H1 (cell line): Measurements from ENCODE around the gene TTBK1. TPM values are rescaled to one million over a fixed set of nuclear protein-coding genes. Genes with fewer than 3 reads are reported as not detected.

Experiments used
- CTCF ChIA-PET: fragments of 300-600 bp; sonication (Branson Sonifier 250); formaldehyde crosslinking; loops from one replicate; lab custom pipeline; 2021; ENCODE audit not compliant: partially characterized antibody; lab: Charles Lee
- POLR2A ChIA-PET: fragments of 300-600 bp; sonication (Branson Sonifier 250); formaldehyde crosslinking; loops from one replicate; lab custom pipeline; 2021; ENCODE audit warnings: inconsistent platforms; ENCODE audit not compliant: partially characterized antibody; lab: Charles Lee
- DNase-seq, 2 experiments: peaks; one replicate each; pipeline versions ENCODE4 v3.0.0 to v3.0.0-alpha.2; 2010 to 2022; ENCODE audit warnings: low spot score in 2 of 2, low read depth in 1 of 2, mixed read lengths in 1 of 2
- FAIRE-seq: peaks from 2 replicates; lab custom pipeline; 2011; peaks lifted over from hg19 to GRCh38; lab: Jason Lieb, UNC
- H2AFZ ChIP-seq: 2 replicates; pipeline ENCODE4 v1.8.1; 2012; ENCODE audit warnings: low read length, inconsistent platforms
- H2AK5ac ChIP-seq: 2 replicates; pipeline ENCODE4 v1.6.1; 2013; ENCODE audit warnings: low read depth, low read length
- H2BK120ac ChIP-seq: replicated peaks from 2 replicates; pipeline ENCODE3; 2013; ENCODE audit warnings: low read depth, low read length, inconsistent platforms
- H2BK12ac ChIP-seq: 2 replicates; pipeline ENCODE4 v1.6.1; 2013; ENCODE audit warnings: low read depth, low read length
- H2BK15ac ChIP-seq: 2 replicates; pipeline ENCODE4 v1.6.1; 2013; ENCODE audit warnings: low read length
- H2BK20ac ChIP-seq: 2 replicates; pipeline ENCODE4 v1.6.1; 2013; ENCODE audit warnings: low read length
- H2BK5ac ChIP-seq: 2 replicates; pipeline ENCODE4 v1.6.1; 2013; ENCODE audit warnings: low read depth, low read length
- H3K14ac ChIP-seq: 2 replicates; pipeline ENCODE4 v1.6.1; 2013; ENCODE audit warnings: inconsistent platforms; ENCODE audit not compliant: insufficient read length
- H3K18ac ChIP-seq: 2 replicates; pipeline ENCODE4 v1.6.1; 2013; ENCODE audit warnings: low read length; ENCODE audit errors: extremely low read depth
- H3K23ac ChIP-seq: 2 replicates; pipeline ENCODE4 v1.6.1; 2013; ENCODE audit warnings: inconsistent platforms; ENCODE audit not compliant: insufficient read length
- H3K23me2 ChIP-seq: 2 replicates; pipeline ENCODE4 v1.6.1; 2013; ENCODE audit warnings: low read depth, low read length
- H3K27ac ChIP-seq: 2 replicates; pipeline ENCODE4 v1.6.1; 2011; ENCODE audit warnings: low read depth, low read length, inconsistent platforms
- H3K27me3 ChIP-seq, 4 experiments: replicated peaks in 1 of 4; 1 replicate in 1 of 4; 2 replicates in 3 of 4; pipeline versions ENCODE4 v1.6.1 to v1.8.1; 2011 to 2013; ENCODE audit warnings: low read length in 3 of 4, mild to moderate bottlenecking in 3 of 4, inconsistent platforms in 2 of 4, mixed read lengths in 2 of 4, moderate library complexity in 1 of 4; ENCODE audit not compliant: control insufficient read depth in 3 of 4, insufficient read depth in 3 of 4; ENCODE audit errors: extremely low read depth in 1 of 4
- H3K36me3 ChIP-seq, 4 experiments: 2 replicates each; pipeline versions ENCODE4 v1.6.1 to v1.8.1; 2011 to 2013; ENCODE audit warnings: mild to moderate bottlenecking in 4 of 4, low read length in 3 of 4, moderate library complexity in 2 of 4, control low read depth in 1 of 4, inconsistent platforms in 1 of 4; ENCODE audit not compliant: insufficient read depth in 4 of 4, control insufficient read depth in 2 of 4
- H3K4ac ChIP-seq: replicated peaks from 2 replicates; pipeline ENCODE3; 2013; ENCODE audit warnings: low read length, low read depth, mixed read lengths, inconsistent platforms; ENCODE audit not compliant: insufficient read length
- H3K4me1 ChIP-seq, 4 experiments: replicated peaks in 1 of 4; 1 replicate in 1 of 4; 2 replicates in 3 of 4; pipeline versions ENCODE4 v1.6.1 to v1.8.1; 2011 to 2013; ENCODE audit warnings: low read length in 3 of 4, inconsistent platforms in 2 of 4, mixed read lengths in 1 of 4; ENCODE audit not compliant: insufficient read depth in 4 of 4, control insufficient read depth in 3 of 4
- H3K4me2 ChIP-seq, 2 experiments: 2 replicates each; pipeline versions ENCODE4 v1.6.1 to v1.8.1; 2011 to 2013; ENCODE audit warnings: low read depth in 2 of 2, low read length in 2 of 2, control low read depth in 1 of 2, inconsistent platforms in 1 of 2, mild to moderate bottlenecking in 1 of 2; ENCODE audit not compliant: insufficient read depth in 1 of 2
- H3K4me3 ChIP-seq, 4 experiments: fragments of 200-600, 300-600 bp in 1 of 4; sonication (generic), shearing (Covaris generic), sonication (Bioruptor Twin) in 1 of 4; 2 replicates each; pipeline versions ENCODE4 v1.5.1 to v1.8.1; 2011 to 2016; ENCODE audit warnings: low read length in 4 of 4, low read depth in 3 of 4, control low read depth in 2 of 4, inconsistent platforms in 2 of 4, mild to moderate bottlenecking in 2 of 4, mixed read lengths in 1 of 4, moderate library complexity in 1 of 4; ENCODE audit not compliant: insufficient read depth in 2 of 4; ENCODE audit errors: extremely low read depth in 1 of 4
- H3K56ac ChIP-seq: replicated peaks from 2 replicates; pipeline ENCODE3; 2013; ENCODE audit warnings: low read depth, mild to moderate bottlenecking, mixed read lengths, low read length, inconsistent platforms; ENCODE audit not compliant: insufficient read length
- H3K79me1 ChIP-seq: 2 replicates; pipeline ENCODE4 v1.6.1; 2013; ENCODE audit warnings: low read depth, low read length, control low read depth
- H3K79me2 ChIP-seq, 2 experiments: 2 replicates each; pipeline versions ENCODE4 v1.6.1 to v1.8.1; 2012 to 2013; ENCODE audit warnings: low read length in 2 of 2, mild to moderate bottlenecking in 2 of 2, inconsistent platforms in 1 of 2; ENCODE audit not compliant: insufficient read depth in 2 of 2, control insufficient read depth in 1 of 2
- H3K9ac ChIP-seq, 4 experiments: replicated peaks in 1 of 4; 1 replicate in 1 of 4; 2 replicates in 3 of 4; pipeline versions ENCODE4 v1.6.1 to v1.8.1; 2011 to 2013; ENCODE audit warnings: low read depth in 3 of 4, low read length in 3 of 4, control low read depth in 2 of 4, mild to moderate bottlenecking in 2 of 4, moderate library complexity in 2 of 4, inconsistent platforms in 1 of 4; ENCODE audit errors: extremely low read depth in 1 of 4
- H3K9me3 ChIP-seq, 2 experiments: 2 replicates each; pipeline versions ENCODE4 v1.6.1 to v1.8.1; 2012 to 2013; ENCODE audit warnings: mild to moderate bottlenecking in 2 of 2, moderate library complexity in 2 of 2, control low read depth in 1 of 2, inconsistent platforms in 1 of 2, low read depth in 1 of 2, low read length in 1 of 2, mixed read lengths in 1 of 2; ENCODE audit not compliant: insufficient read depth in 2 of 2
- H4K20me1 ChIP-seq, 2 experiments: replicated peaks in 1 of 2; 2 replicates each; pipeline versions ENCODE3 to v1.8.1; 2011 to 2013; ENCODE audit warnings: inconsistent platforms in 2 of 2, low read length in 2 of 2, mild to moderate bottlenecking in 1 of 2; ENCODE audit not compliant: insufficient read depth in 2 of 2, control insufficient read depth in 1 of 2
- H4K5ac ChIP-seq: 2 replicates; pipeline ENCODE4 v1.6.1; 2013; ENCODE audit warnings: low read length, low read depth, mixed read lengths, inconsistent platforms; ENCODE audit not compliant: insufficient read length
- H4K8ac ChIP-seq: 2 replicates; pipeline ENCODE4 v1.8.0; 2013; ENCODE audit warnings: mild to moderate bottlenecking, moderate library complexity, low read length, inconsistent platforms; ENCODE audit not compliant: insufficient read depth; ENCODE audit errors: extremely low read depth
- H4K91ac ChIP-seq: replicated peaks from 2 replicates; pipeline ENCODE3; 2013; ENCODE audit warnings: low read length, mixed read lengths, inconsistent platforms; ENCODE audit not compliant: insufficient read length
- ASH2L ChIP-seq: fragments of 200-600, 300-600 bp; sonication (generic); IDR thresholded peaks from one replicate; pipeline ENCODE4 v1.7.1; 2017; ENCODE audit warnings: low read length
- BACH1 ChIP-seq: IDR thresholded peaks from 2 replicates; pipeline ENCODE4 v1.6.1; 2012; ENCODE audit warnings: low read length, improper control_type of control experiment
- CTBP2 ChIP-seq: IDR thresholded peaks from 2 replicates; pipeline ENCODE4 v1.7.0; 2011; ENCODE audit warnings: borderline replicate concordance, mild to moderate bottlenecking, moderate library complexity, mixed read lengths, low read length; ENCODE audit not compliant: insufficient read depth, insufficient read length
- EZH2 ChIP-seq: fragments of 200-600 bp; sonication (generic); IDR thresholded peaks from 2 replicates; pipeline ENCODE4 v1.7.1; 2012; ENCODE audit warnings: low read depth, mild to moderate bottlenecking, moderate library complexity, low read length, inconsistent platforms; ENCODE audit not compliant: severe bottlenecking
- HDAC2 ChIP-seq, 2 experiments: fragments of 300-600 bp in 1 of 2; sonication (generic) in 1 of 2; IDR thresholded peaks; 2 replicates each; pipeline ENCODE4 v1.6.1; 2011 to 2012; ENCODE audit warnings: low read depth in 2 of 2, low read length in 2 of 2, mild to moderate bottlenecking in 2 of 2, moderate library complexity in 2 of 2, borderline replicate concordance in 1 of 2, inconsistent platforms in 1 of 2
- NANOG ChIP-seq: IDR thresholded peaks from 2 replicates; pipeline ENCODE4 v1.6.1; 2011; ENCODE audit warnings: low read length, low read depth, mild to moderate bottlenecking, inconsistent platforms; ENCODE audit not compliant: insufficient read depth, poor library complexity, severe bottlenecking
- PHF8 ChIP-seq: fragments of 200-600 bp; sonication (generic); conservative IDR thresholded peaks from 2 replicates; pipeline ENCODE4 v1.7.1; 2012; ENCODE audit warnings: low read depth, mild to moderate bottlenecking, inconsistent platforms, low read length, moderate library complexity
- POLR2A ChIP-seq, 2 experiments: IDR thresholded peaks; 1 replicate in 1 of 2; 2 replicates in 1 of 2; pipeline ENCODE4 v1.6.1; 2011; ENCODE audit warnings: low read depth in 2 of 2, low read length in 2 of 2, mild to moderate bottlenecking in 2 of 2; ENCODE audit errors: control extremely low read depth in 1 of 2
- SIX5 ChIP-seq: IDR thresholded peaks from 2 replicates; pipeline ENCODE4 v1.6.1; 2011; ENCODE audit warnings: mild to moderate bottlenecking, low read depth, low read length
- SP1 ChIP-seq: IDR thresholded peaks from 2 replicates; pipeline ENCODE4 v1.6.1; 2011; ENCODE audit warnings: low read depth, low read length
- WGBS, 2 experiments: shearing (Covaris generic) in 1 of 2; methylation state at CpG; one replicate each; pipeline versions ENCODE4 v1.1.6 to v1.1.7; 2013 to 2015; ENCODE audit warnings: low lambda C conversion rate in 2 of 2, mixed read lengths in 2 of 2, inconsistent platforms in 1 of 2, low coverage in 1 of 2, missing lambda C conversion rate in 1 of 2; ENCODE audit not compliant: insufficient replicate concordance in 2 of 2, insufficient coverage in 1 of 2, insufficient read length in 1 of 2; ENCODE audit errors: extremely low coverage in 1 of 2, missing lambda C conversion rate in 1 of 2; 5-methylcytosine and 5-hydroxymethylcytosine counted together
- polyA plus RNA-seq, 7 experiments: library from polyadenylated mRNA; depleted of rRNA in 3 of 7; stranded (reverse) in 5 of 7; unstranded in 2 of 7; fragments of >200 nt in 5 of 7; fragments of 200-250 nt in 2 of 7; gene quantifications; 1 replicate in 5 of 7; 2 replicates in 1 of 7; 4 replicates in 1 of 7; pipeline versions ENCODE4 v1.2.1 to v1.2.3, GENCODE V29; 2011 to 2013; ENCODE audit warnings: missing spikeins in 2 of 7, mixed read lengths in 2 of 7
- total RNA-seq: library from RNA; stranded (reverse); fragmentation: NEBNext Ultra II Directional; extraction: Animal tissue kit (Norgen Biotek cat#: 25700); gene quantifications from 2 replicates; pipeline ENCODE4 v1.2.1, GENCODE V29; 2021

Gene TTBK1
- total and polyA plus RNA-seq, 2 of the 8 experiments (the other 6 are each of a cell fraction or from before 2014, with no cell fraction given): 0.53 to 1.6 TPM

- H2AFZ ChIP-seq: 0 out of 2 replicates have a peak overlapping the region, but pooled peaks have one; percentile 49
- no peak overlapping the region for H3K56ac ChIP-seq
- TF ChIP-seq BACH1: peak; percentile 81; the same call in 1 of the 2 replicates
- no peak for TF ChIP-seq SP1
- TF ChIP-seq NANOG: no peak
- TF ChIP-seq CTBP2: no peak
- TF ChIP-seq PHF8: no peak
- no peak for TF ChIP-seq SIX5
- TF ChIP-seq POLR2A (IDR thresholded peaks at IDR 0.05; ENCODE audit: control extremely low read depth in 1 of 2, low read depth in 2 of 2, low read length in 2 of 2): no peak
- peak; percentile 75 to 85; a peak in 2 of 4 replicates for TF ChIP-seq HDAC2 (IDR thresholded peaks at IDR 0.05; ENCODE audit: borderline replicate concordance in 1 of 2, low read depth in 2 of 2, low read length in 2 of 2)
- peak; percentile 49 for TF ChIP-seq ASH2L
- peak; percentile 59 for TF ChIP-seq EZH2
- H3K4me2 ChIP-seq: peak overlapping the region; percentile 71 to 88
- no peak for FAIRE-seq
- H3K23me2 ChIP-seq: peaks cover 11% of the 10 kb centered on the region
- ChIA-PET POLR2A (interaction anchor here (0.7 to 2.1 kb wide), 9 partner anchors 11 to 101 kb away, joined by 3 to 7 read pairs (median 3); partner anchors contain the start of gene DNPH1), CTCF (interaction anchor here (0.8 to 3.2 kb wide), 8 partner anchors 11 to 59 kb away, joined by 3 to 16 read pairs (median 3); partner anchors contain the start of gene DNPH1)
- no peaks in the 10 kb centered on the region for H4K20me1 ChIP-seq
- no peak overlapping the region; a peak in 2 of 7 replicates for H3K9ac ChIP-seq
- H2BK5ac ChIP-seq: no peak overlapping the region
- H4K91ac ChIP-seq: peak overlapping the region; percentile 29
- 12% methylated on average over 48 of the region's 64 CpGs; no CpG with 5 or more reads in 1 of the 2 experiments for WGBS, 2 experiments
- peaks cover 12 to 39% (median 29%) of the 10 kb centered on the region in 4 experiments for H3K27me3 ChIP-seq
- no peaks in the 10 kb centered on the region for H3K79me1 ChIP-seq
- H3K79me2 ChIP-seq: no peaks in the 10 kb centered on the region
- H3K36me3 ChIP-seq: no peaks in the 10 kb centered on the region
- no peaks in the 10 kb centered on the region for H3K9me3 ChIP-seq
- peak overlapping the region; percentile 45; the same call in 1 of the 2 replicates for H4K8ac ChIP-seq
- no peak overlapping the region for H2AK5ac ChIP-seq
- no peak overlapping the region for H3K27ac ChIP-seq
- no peak overlapping the region for H3K4ac ChIP-seq
- peaks cover 4 to 29% (median 21%) of the 10 kb centered on the region in 4 experiments for H3K4me1 ChIP-seq
- no peak overlapping the region for H3K23ac ChIP-seq
- H2BK120ac ChIP-seq: no peak overlapping the region
- H2BK20ac ChIP-seq: 0 out of 2 replicates have a peak overlapping the region, but pooled peaks have one; percentile 80
- H2BK15ac ChIP-seq: no peak overlapping the region
- no peak overlapping the region for H3K14ac ChIP-seq
- no peak for DNase-seq
- no peak overlapping the region; the same call in 1 of the 2 replicates for H2BK12ac ChIP-seq
- H3K18ac ChIP-seq: no peak overlapping the region; the same call in 1 of the 2 replicates
- no peak overlapping the region for H4K5ac ChIP-seq
- H3K4me3 ChIP-seq: peak overlapping the region; percentile 28 to 66 (median 46)
Measured at GRCh38 chr6:43275801-43276576, 32.7 kb downstream of the TTBK1 start.
